SK-N-MC (cell line): ENCODE data around the gene KRT15.

Source experiments
- EZH2 ChIP-seq: fragments of 200-600 bp; sonication (generic); IDR thresholded peaks from one replicate; pipeline ENCODE4 v1.6.1; 2017; ENCODE audit warnings: antibody characterized with exemption
- POLR2AphosphoS5 ChIP-seq: IDR thresholded peaks from 2 replicates; pipeline ENCODE4 v1.6.1; 2012; ENCODE audit warnings: mild to moderate bottlenecking, low read depth, low read length, borderline replicate concordance

DNA sequence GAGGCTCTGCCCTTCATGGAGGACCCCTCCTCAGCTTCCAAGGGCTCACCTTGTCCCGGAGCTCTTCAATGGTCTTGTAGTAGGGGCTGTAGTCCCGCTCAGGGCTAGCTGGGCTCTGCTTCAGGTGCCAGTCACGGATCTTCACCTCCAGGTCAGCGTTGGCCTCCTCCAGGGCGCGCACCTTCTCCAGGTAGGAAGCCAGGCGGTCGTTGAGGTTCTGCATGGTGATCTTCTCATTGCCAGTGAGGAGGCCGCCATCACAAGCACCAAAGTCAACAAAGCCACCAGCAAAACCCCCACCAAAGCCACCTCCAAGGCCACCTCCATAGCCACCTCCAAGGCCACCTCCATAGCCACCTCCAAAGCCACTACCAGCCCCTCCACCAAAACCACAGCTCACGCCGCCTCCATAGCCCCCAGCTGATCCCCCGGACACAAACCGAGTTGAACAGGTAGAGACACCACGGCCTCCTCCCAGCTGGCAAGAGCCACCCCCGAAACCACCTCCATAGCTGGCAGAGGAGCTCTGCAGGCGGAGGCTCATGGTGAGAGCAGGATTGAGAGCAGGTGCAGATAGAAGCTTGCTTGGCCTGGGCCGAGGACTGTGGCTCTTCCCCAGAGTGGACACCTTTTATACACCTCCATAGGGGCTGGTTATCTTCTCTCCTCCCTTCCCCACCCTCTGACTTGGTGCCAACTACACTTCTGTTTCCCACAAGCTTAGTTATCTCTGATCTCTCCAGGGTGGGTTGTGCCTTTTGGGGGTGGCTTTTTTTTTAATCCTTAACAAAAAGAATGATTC lies 13.5 kb downstream of the KRT15 start, which contains the start of gene KRT13:
- TF ChIP-seq EZH2 = no peak
- TF ChIP-seq POLR2AphosphoS5 = no peak
